Activated T-cell treated with anti-CD3 and anti-CD28 coated beads for 24 hours (primary cell): ENCODE measurements around the gene RBMXL3.
"Not testable (repeated sequence)": the region's sequence is repeated elsewhere in the genome, so short reads cannot be mapped to it uniquely, and the experiment has no call there.

Source experiments
- DNase-seq: peaks from one replicate; pipeline ENCODE4 v3.0.0-alpha.2; 2020; ENCODE audit warnings: low read depth

The RBMXL3 gene

GRCh38 chrX:115189110-115189509, at the start of gene RBMXL3:
Gene RBMXL3 (plus strand): TSS chrX:115189410. CDS start chrX:115189442, 32 bp downstream.
- DNase-seq = no peak

GRCh38 chrX:115142057-115142456, 47.2 kb upstream of the RBMXL3 start:
- no peak for DNase-seq

DNA sequence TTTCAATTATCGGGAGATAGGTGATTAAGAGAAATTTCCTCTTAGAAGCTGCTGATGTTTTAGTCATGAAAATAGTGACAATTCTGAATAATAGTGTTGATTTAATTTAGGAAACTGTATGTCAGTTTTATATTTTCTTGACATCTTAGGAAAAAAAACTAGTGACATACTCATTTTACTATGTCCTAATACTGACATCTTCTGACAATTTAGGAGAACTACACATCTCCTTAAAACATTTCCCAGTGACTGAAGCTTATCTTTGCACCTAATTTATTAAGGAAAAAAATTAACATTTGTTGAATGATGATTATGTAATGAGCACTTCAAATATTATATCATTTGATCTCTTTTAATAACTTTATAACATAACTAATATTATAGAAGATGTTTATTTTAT, 42.0 kb upstream of the RBMXL3 start:
- DNase-seq = no peak

DNA sequence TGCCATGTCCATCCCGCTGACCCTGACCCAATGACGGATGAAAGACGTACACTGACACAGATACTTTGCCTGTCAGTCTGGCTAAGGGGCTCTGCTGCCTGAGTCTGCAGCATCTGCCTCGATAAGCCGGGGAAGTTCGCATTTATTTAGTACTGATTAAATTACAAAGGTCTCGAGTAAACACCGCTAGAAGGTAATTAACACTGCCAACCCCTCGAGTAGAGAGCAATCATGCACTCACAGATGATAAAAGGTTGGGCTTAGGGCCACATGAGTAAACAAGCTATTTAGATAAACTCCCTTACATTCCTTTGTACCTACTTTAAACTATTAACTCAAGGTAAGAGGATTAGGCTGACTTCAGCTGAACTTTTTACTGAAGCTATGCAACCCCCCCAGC, 16.0 kb upstream of the RBMXL3 start:
- DNase-seq = no peak

DNA sequence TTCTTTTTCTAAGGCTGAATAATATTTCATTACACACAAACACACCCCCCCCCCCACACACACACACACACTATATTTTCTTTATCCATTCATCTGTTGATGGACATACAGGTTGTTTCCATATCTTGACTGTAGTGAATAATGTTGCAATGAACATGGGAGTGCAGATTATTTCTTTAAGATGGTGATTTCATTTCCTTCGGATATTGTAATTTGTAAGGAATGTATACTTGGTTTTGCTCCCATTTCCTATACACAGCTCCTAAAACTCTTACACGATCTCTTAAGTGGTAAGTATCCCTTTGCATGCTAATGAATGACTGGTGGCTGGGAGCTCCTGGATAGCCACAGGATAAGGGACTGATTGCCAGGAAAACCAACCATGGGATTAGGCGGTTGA, 14.7 kb upstream of the RBMXL3 start:
- DNase-seq = no peak

DNA sequence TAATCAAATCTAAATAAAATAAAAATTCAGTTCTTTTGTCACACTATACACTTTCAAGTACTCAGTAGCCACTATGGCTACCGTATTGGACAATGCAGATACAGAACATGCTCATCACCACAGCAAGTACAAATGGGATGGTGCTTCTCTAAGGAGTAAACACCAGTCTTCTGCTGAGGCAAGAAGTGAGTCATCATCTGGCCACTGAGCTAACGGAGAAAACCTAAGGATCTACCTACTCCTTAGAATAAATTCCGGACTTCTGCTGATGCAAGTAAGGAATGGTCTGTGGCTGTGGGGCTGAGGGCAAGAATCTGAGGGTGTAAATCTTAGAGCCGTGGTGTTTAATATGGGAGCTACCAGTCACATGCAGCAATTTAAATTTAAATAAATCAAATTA, 11.3 kb upstream of the RBMXL3 start:
- no peak for DNase-seq

GRCh38 chrX:115178473-115178872, 10.7 kb upstream of the RBMXL3 start:
- no peak for DNase-seq

DNA sequence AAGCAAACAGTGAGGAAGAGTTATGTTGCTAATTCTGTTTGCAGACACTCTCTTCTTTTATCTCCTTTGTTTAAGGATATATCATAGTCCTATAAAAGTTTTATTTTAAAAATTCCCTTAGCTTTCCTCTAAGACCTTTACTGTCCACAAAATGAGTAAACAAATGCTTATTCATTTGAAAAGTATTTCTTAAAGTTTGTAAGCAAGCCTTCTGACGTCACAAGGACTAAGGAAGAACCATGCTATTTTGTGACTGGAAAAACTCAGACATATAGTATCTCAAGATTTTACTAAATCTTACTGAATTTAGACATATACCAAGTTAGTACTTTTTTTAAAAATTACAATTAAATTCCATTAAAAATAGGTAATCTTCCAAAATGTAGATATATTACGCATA, 5.2 kb upstream of the RBMXL3 start:
- no peak for DNase-seq

DNA sequence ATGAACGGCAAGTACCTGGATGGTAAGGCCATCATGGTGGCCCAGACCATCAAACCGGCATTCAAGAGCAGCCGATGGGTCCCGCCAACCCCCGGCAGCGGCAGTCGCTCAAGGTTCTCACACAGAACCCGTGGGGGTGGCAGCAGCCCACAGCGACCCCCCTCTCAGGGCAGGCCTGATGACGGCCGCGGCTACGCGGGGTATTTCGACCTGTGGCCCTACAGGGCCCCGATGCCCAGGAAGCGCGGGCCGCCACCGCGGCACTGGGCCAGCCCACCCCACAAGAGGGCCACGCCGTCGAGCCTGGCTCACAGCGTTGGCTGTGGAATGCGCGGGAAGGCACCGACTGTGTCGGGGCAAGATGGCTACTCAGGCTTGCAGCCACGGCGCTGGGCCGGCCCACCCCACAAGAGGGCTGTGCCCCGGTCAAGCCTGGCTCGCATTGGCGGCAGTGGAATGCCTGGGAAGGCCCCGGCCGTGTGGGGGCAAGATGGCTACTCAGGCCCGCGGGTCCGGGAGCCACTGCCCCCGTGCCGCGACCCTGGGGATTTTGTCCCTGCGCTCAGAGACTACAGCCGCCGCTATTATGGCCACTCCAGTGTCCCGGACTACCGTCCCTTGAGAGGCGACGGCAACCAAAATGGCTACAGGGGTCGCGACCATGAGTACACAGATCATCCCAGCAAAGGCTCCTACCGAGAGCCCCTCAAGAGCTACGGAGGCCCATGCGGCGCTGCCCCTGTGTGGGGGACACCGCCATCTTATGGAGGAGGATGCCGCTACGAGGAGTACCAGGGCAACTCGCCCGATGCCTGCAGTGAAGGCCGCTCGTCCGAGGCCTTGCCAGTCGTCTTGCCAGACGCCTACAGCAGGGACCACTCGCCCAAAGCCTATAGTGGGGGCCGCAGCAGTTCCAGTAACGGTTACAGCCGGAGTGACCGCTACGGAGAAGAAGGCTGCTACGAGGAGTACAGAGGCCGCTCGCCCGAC, 731 bp downstream of the RBMXL3 start:
- DNase-seq = no peak

DNA sequence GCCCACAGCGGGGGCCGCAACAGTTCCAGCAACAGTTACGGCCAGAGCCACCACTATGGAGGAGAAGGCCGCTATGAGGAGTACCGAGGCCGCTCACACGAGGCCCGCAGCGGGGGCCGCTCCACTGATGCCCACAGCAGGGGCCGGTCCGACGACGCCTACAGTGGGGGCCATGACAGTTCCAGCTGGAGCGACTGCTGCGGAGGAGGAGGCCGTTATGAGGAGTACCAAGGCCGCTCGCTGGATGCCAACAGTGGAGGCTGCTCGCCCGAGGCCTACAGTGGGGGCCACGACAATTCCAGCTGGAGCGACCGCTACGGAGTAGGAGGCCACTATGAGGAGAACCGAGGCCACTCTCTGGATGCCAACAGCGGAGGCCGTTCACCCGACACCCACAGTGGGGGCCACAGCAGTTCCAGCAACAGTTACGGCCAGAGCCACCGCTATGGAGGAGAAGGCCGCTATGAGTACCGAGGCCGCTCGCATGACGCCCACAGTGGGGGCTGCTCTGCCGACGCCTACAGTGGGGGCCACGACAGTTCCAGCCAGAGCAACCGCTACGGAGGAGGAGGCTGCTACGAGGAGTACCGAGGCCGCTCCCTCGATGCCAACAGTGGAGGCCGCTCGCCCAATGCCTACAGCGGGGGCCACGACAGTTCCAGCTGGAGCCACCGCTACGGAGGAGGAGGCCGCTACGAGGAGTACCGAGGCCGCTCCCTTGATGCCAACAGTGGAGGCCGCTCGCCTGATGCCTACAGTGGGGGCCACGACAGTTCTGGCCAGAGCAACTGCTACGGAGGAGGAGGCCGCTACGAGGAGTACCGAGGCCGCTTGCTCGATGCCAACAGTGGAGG, 1.7 kb downstream of the RBMXL3 start:
- no peak for DNase-seq

- DNase-seq = no peak
Measured at GRCh38 chrX:115191490-115192243, 2.5 kb downstream of the RBMXL3 start.

DNA sequence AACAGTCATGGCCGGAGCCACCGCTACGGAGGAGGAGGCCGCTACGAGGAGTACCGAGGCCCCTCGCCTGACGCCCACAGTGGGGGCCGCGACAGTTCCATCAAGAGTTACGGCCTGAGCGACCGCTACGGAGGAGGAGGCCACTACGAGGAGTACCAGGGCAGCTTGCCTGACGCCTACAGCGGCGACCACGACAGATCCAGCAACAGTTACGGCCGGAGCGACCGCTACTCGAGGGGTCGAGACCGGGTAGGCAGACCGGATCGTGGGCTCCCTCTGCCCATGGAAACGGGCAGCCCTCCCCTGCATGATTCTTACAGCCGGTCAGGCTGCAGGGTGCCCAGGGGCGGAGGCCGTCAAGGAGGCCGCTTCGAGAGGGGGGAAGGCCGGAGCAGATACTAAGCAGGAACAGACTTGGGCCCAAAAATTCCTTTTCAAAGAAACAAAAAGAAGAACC, 3.1 kb downstream of the RBMXL3 start:
- no peak for DNase-seq

GRCh38 chrX:115204040-115204439, 14.8 kb downstream of the RBMXL3 start:
- DNase-seq = no peak

DNA sequence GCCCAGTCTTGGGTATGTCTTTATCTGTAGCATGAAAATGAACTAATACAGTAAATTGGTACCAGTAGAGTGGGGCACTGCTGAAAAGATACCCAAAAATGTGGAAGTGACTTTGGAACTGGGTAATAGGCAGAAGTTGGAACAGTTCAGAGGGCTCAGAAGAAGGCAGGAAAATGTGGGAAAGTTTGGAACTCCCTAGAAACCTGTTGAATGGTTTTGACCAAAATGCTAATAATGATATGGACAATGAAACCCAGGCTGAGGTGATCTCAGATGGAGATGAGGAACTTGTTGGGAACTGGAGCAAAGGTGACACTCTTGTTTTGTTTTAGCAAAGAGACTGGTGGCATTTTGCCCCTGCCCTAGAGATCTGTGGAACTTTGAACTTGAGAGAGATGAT, 20.3 kb downstream of the RBMXL3 start:
- DNase-seq = not testable (repeated sequence)

DNA sequence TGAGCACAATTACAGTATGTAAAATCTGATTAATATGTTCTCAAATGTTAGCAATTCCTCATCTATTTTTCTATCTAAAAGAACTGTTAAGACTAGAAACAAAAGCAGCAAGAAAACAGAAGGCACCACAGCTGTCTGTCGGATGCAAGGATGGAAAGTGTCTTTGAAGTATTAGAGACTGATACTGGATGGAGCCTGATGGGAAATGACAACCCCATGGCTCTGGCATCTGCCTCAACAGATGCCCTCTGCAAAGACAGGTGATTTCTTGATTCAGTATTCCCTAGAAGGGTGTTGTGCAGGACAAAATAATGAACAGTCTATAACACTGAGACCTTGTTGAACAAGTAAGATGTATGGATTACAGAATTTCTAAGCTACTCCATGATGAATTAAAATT, 24.9 kb downstream of the RBMXL3 start:
- DNase-seq = no peak

- DNase-seq = no peak
Measured at GRCh38 chrX:115214605-115215004, 25.4 kb downstream of the RBMXL3 start.

- DNase-seq = not testable (repeated sequence)
Measured at GRCh38 chrX:115217346-115217745, 28.1 kb downstream of the RBMXL3 start.

- no peak for DNase-seq
Measured at GRCh38 chrX:115226929-115227328, 37.7 kb downstream of the RBMXL3 start.

GRCh38 chrX:115229337-115230003, 40.3 kb downstream of the RBMXL3 start:
- DNase-seq = no peak

- DNase-seq = no peak
Measured at GRCh38 chrX:115232933-115233496, 43.8 kb downstream of the RBMXL3 start.
